Hepatocyte (in vitro differentiated cells): Measurements from ENCODE around the gene ZNF614. TPM values are rescaled to one million over a fixed set of nuclear protein-coding genes. Genes with fewer than 3 reads are reported as not detected.

ENCODE experiments used
- DNase-seq: peaks from one replicate; pipeline ENCODE4 v3.0.0-alpha.2; 2016; ENCODE audit warnings: low spot score
- H2AFZ ChIP-seq: fragments of 200-600 bp; sonication (generic); 2 replicates; pipeline ENCODE4 v1.6.0; 2016; ENCODE audit warnings: antibody characterized with exemption, mild to moderate bottlenecking
- H3K27ac ChIP-seq: fragments of 200-600 bp; sonication (generic); 2 replicates; pipeline ENCODE4 v1.5.1; 2016; ENCODE audit warnings: mild to moderate bottlenecking
- H3K27me3 ChIP-seq: fragments of 200-600 bp; sonication (generic); 2 replicates; pipeline ENCODE4 v1.6.1; 2016
- H3K36me3 ChIP-seq: fragments of 200-600 bp; sonication (generic); replicated peaks from 2 replicates; pipeline ENCODE4 v1.5.1; 2016; ENCODE audit warnings: low read depth; ENCODE audit not compliant: insufficient read depth
- H3K4me1 ChIP-seq: fragments of 200-600 bp; sonication (generic); 2 replicates; pipeline ENCODE4 v1.5.1; 2016; ENCODE audit warnings: mild to moderate bottlenecking, moderate library complexity; ENCODE audit not compliant: insufficient read depth
- H3K4me2 ChIP-seq: fragments of 200-600 bp; sonication (generic); 2 replicates; pipeline ENCODE4 v1.6.0; 2016
- H3K4me3 ChIP-seq: fragments of 200-600 bp; sonication (generic); 2 replicates; pipeline ENCODE4 v1.5.1; 2016; ENCODE audit warnings: mild to moderate bottlenecking
- H3K79me2 ChIP-seq: fragments of 200-600 bp; sonication (generic); 2 replicates; pipeline ENCODE4 v1.6.0; 2017; ENCODE audit warnings: mild to moderate bottlenecking
- H3K9me2 ChIP-seq: fragments of 200-600 bp; sonication (generic); replicated peaks from 2 replicates; pipeline ENCODE4 v1.6.0; 2017; ENCODE audit warnings: mild to moderate bottlenecking; ENCODE audit not compliant: insufficient read depth
- H3K9me3 ChIP-seq: fragments of 200-600 bp; sonication (generic); 2 replicates; pipeline ENCODE4 v1.5.1; 2016; ENCODE audit warnings: low read depth, mild to moderate bottlenecking
- H4K20me1 ChIP-seq: fragments of 200-600 bp; sonication (generic); 2 replicates; pipeline ENCODE4 v1.6.0; 2016; ENCODE audit warnings: mild to moderate bottlenecking; ENCODE audit not compliant: insufficient read depth, poor library complexity, severe bottlenecking
- CTCF ChIP-seq: fragments of 200-600 bp; sonication (generic); IDR thresholded peaks from 2 replicates; pipeline ENCODE4 v1.5.1; 2016; ENCODE audit warnings: antibody characterized with exemption, mild to moderate bottlenecking; ENCODE audit not compliant: poor library complexity
- EZH2 ChIP-seq: fragments of 200-600 bp; sonication (generic); IDR thresholded peaks from 2 replicates; pipeline ENCODE4 v1.6.1; 2016; ENCODE audit warnings: antibody characterized with exemption, mild to moderate bottlenecking, borderline replicate concordance
- EZH2phosphoT487 ChIP-seq: fragments of 200-600 bp; sonication (generic); IDR thresholded peaks from one replicate; pipeline ENCODE4 v1.6.1; 2018; ENCODE audit warnings: antibody characterized with exemption, mild to moderate bottlenecking, low read depth, moderate library complexity; ENCODE audit not compliant: unreplicated experiment, severe bottlenecking
- WGBS: methylation state at CpG from one replicate; pipeline ENCODE4 v1.1.6; 2016; ENCODE audit warnings: low lambda C conversion rate; ENCODE audit errors: missing lambda C conversion rate; 5-methylcytosine and 5-hydroxymethylcytosine counted together
- polyA plus RNA-seq: library from polyadenylated mRNA; unstranded; fragments of >200 nt; fragmentation: Nextera tagmentation; extraction: Ambion mirVana; gene quantifications from 2 replicates; pipeline ENCODE4 v1.2.1, GENCODE V29; 2016
- total RNA-seq: library from RNA; depleted of rRNA; stranded (reverse); fragments of >200 nt; gene quantifications from 2 replicates; pipeline ENCODE4 v1.2.3, GENCODE V29; 2014

Gene ZNF614
- total and polyA plus RNA-seq, 2 experiments from 2014 or later = 5.5 to 10.7 TPM

- peaks cover 48% of the 10 kb centered on the region for H3K79me2 ChIP-seq
- H3K4me3 ChIP-seq = peak within 1 kb of the TSS; percentile 76
- peak; percentile 93 for DNase-seq
- H3K27me3 ChIP-seq = no peaks in the 10 kb centered on the region
- peaks cover 6% of the 10 kb centered on the region for H3K4me1 ChIP-seq
- H3K9me2 ChIP-seq = no peaks in the 10 kb centered on the region
- H3K9me3 ChIP-seq = peaks cover 7% of the 10 kb centered on the region
- peak within 1 kb of the TSS; percentile 100 for H2AFZ ChIP-seq
- H3K36me3 ChIP-seq = no peaks in the 10 kb centered on the region
- TF ChIP-seq CTCF = no peak
- TF ChIP-seq EZH2 = no peak
- TF ChIP-seq EZH2phosphoT487 = no peak
- 1% methylated on average over 41 of the region's 44 CpGs for WGBS
- no peaks in the 10 kb centered on the region for H4K20me1 ChIP-seq
- H3K4me2 ChIP-seq = peak within 1 kb of the TSS; percentile 84
- peak within 1 kb of the TSS; percentile 89 for H3K27ac ChIP-seq
These were observed 20.2 kb downstream of the ZNF614 start, which contains the start of gene ZNF615 for GRCh38 chr19:52007806-52008557. TSS of gene ZNF615 (minus strand) at chr19:52008211. CDS start at chr19:52003711, 4,500 bp downstream.

GRCh38 chr19:52007451-52007805 is 20.8 kb downstream of the ZNF614 start:
- Histone ChIP-seq H3K9me3 (peaks cover 10% of the 10 kb centered on the region), H3K4me1 (peaks cover 6% of the 10 kb centered on the region), H3K79me2 (peaks cover 49% of the 10 kb centered on the region), H3K9me2 (no peaks in the 10 kb centered on the region), H3K27me3 (no peaks in the 10 kb centered on the region), H3K4me2 (peak overlapping the region; percentile 84), H3K36me3 (no peaks in the 10 kb centered on the region), H2AFZ (peak overlapping the region; percentile 100), H3K27ac (peak overlapping the region; percentile 89), H4K20me1 (no peaks in the 10 kb centered on the region), H3K4me3 (peak overlapping the region; percentile 76)
- DNase-seq = peak; percentile 16
- TF ChIP-seq EZH2 = no peak
- TF ChIP-seq EZH2phosphoT487 = no peak
- no peak for TF ChIP-seq CTCF
- WGBS = 3% methylated on average over 9 of the region's 9 CpGs

- no peak for DNase-seq
- Histone ChIP-seq H3K9me3 (peaks cover 72% of the 10 kb centered on the region), H3K27me3 (no peaks in the 10 kb centered on the region), H3K4me1 (no peaks in the 10 kb centered on the region), H3K4me3 (no peak overlapping the region), H4K20me1 (no peaks in the 10 kb centered on the region), H3K9me2 (no peaks in the 10 kb centered on the region), H3K27ac (no peak overlapping the region), H3K4me2 (no peak overlapping the region), H3K36me3 (peaks cover 26% of the 10 kb centered on the region), H3K79me2 (no peaks in the 10 kb centered on the region), H2AFZ (no peak overlapping the region)
- WGBS = 100% methylated on average over 2 of the region's 2 CpGs
- TF ChIP-seq EZH2phosphoT487 = no peak
- no peak for TF ChIP-seq CTCF
- no peak for TF ChIP-seq EZH2
These were observed 34.0 kb downstream of the ZNF614 start for GRCh38 chr19:51994048-51994644.
